Lung (tissue), 12 donors: Measurements from ENCODE around the gene TMEM178B. TPM values are rescaled to one million over a fixed set of nuclear protein-coding genes. Genes with fewer than 3 reads are reported as not detected.

Experiments used
- ATAC-seq: fragments of 200-7000 bp; cut with Tn5 transposase; one replicate; pipeline ENCODE4 v1.9.1; 2020; ENCODE audit warnings: moderate number of reproducible peaks; ENCODE audit not compliant: insufficient read depth, low FRiP score
- DNase-seq, 3 donors: peaks; one replicate each; pipeline ENCODE4 v3.0.0-alpha.2; 2013 to 2017
- H3K27ac ChIP-seq, 2 donors: one replicate each; pipeline ENCODE4 v1.5.1; 2013; ENCODE audit warnings: mild to moderate bottlenecking in 2 of 2, moderate library complexity in 2 of 2, control low read depth in 1 of 2, inconsistent platforms in 1 of 2, low read depth in 1 of 2, low read length in 1 of 2
- H3K27me3 ChIP-seq, 3 donors: one replicate each; pipeline ENCODE4 v1.5.1; 2013; ENCODE audit warnings: low read length in 2 of 3; ENCODE audit not compliant: control insufficient read depth in 3 of 3, insufficient read depth in 3 of 3
- H3K36me3 ChIP-seq, 4 donors: one replicate each; pipeline ENCODE4 v1.5.1; 2013; ENCODE audit warnings: low read length in 4 of 4, mild to moderate bottlenecking in 1 of 4, moderate library complexity in 1 of 4; ENCODE audit not compliant: control insufficient read depth in 4 of 4, insufficient read depth in 4 of 4
- H3K4me1 ChIP-seq, 5 donors: one replicate each; pipeline ENCODE4 v1.5.1; 2013; ENCODE audit warnings: low read length in 5 of 5, mild to moderate bottlenecking in 2 of 5, moderate library complexity in 1 of 5; ENCODE audit not compliant: control insufficient read depth in 5 of 5, insufficient read depth in 5 of 5
- H3K4me3 ChIP-seq: one replicate; pipeline ENCODE4 v1.5.1; 2013; ENCODE audit warnings: mild to moderate bottlenecking, control low read depth, moderate library complexity
- H3K9ac ChIP-seq, 2 donors: one replicate each; pipeline ENCODE4 v1.5.1; 2013; ENCODE audit warnings: low read length in 2 of 2, control low read depth in 1 of 2; ENCODE audit not compliant: insufficient read depth in 1 of 2
- H3K9me3 ChIP-seq, 4 donors: one replicate each; pipeline ENCODE4 v1.5.1; 2013; ENCODE audit warnings: low read length in 3 of 4, mild to moderate bottlenecking in 1 of 4, moderate library complexity in 1 of 4; ENCODE audit not compliant: control insufficient read depth in 4 of 4, insufficient read depth in 3 of 4
- WGBS, 2 donors: extraction: QIAGEN DNeasy Blood & Tissue Kit; methylation state at CpG; one replicate each; pipeline ENCODE4 v1.1.7; 2013; 5-methylcytosine and 5-hydroxymethylcytosine counted together
- polyA plus RNA-seq, 2 donors: library from polyadenylated mRNA; stranded (reverse); fragments of 200-250 nt; gene quantifications; one replicate each; pipeline ENCODE4 v1.2.1, GENCODE V29; 2013
- total RNA-seq, 2 donors: library from RNA; depleted of rRNA in 1 of 2; stranded (reverse); fragments of >200 nt in 1 of 2; gene quantifications; one replicate each; pipeline ENCODE4 v1.2.1, GENCODE V29; 2014 to 2021
- TF ChIP-seq, protein P1 (sequence below): IDR thresholded peaks from 2 replicates; pipeline ENCODE4 v1.5.1; 2012; ENCODE audit warnings: mild to moderate bottlenecking; ENCODE audit errors: control extremely low read depth, extremely low read depth
- donor health status: control.
- donor health status: control.
- donor health status: Bipolar disorder and iron deficiency.
- donor health status: healthy.
- donor health status: DM: yes; HTN: yes; CAD: no.

TMEM178B gene
- total and polyA plus RNA-seq, 4 donors: 0.04 to 2.4 (median 0.48) TPM

DNA sequence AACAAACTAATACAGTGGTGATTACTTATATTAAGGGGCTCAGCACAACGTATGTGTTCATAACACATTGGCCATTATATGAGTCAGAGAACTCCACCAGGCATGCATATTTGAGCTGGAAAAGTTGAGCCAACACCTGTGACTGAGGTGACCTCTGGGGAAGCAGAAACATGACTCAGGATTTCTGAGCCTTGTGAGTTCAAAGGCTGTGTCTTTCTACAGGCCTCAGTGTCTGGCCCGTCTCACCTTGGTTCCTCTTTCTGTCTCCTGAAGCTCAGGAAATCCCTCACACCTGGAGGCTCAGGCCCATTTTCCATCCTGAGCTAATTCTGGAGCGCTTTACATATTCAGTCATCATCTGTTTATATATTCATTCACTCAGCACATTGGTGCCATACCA lies 246.4 kb downstream of the TMEM178B start:
- WGBS, 2 donors: 83 to 86% methylated on average over 3 of the region's 3 CpGs
- DNase-seq: no peak
- Histone ChIP-seq H3K9me3 (peaks cover 0 to 4% (median 0%) of the 10 kb centered on the region in 4 donors), H3K4me3 (no peak overlapping the region), H3K27me3 (peaks cover 0 to under 1% (median 0%) of the 10 kb centered on the region in 3 donors), H3K27ac (no peak overlapping the region), H3K4me1 (no peaks in the 10 kb centered on the region), H3K9ac (no peak overlapping the region), H3K36me3 (no peaks in the 10 kb centered on the region)
- ATAC-seq: no peak
- TF ChIP-seq, protein P1, sequence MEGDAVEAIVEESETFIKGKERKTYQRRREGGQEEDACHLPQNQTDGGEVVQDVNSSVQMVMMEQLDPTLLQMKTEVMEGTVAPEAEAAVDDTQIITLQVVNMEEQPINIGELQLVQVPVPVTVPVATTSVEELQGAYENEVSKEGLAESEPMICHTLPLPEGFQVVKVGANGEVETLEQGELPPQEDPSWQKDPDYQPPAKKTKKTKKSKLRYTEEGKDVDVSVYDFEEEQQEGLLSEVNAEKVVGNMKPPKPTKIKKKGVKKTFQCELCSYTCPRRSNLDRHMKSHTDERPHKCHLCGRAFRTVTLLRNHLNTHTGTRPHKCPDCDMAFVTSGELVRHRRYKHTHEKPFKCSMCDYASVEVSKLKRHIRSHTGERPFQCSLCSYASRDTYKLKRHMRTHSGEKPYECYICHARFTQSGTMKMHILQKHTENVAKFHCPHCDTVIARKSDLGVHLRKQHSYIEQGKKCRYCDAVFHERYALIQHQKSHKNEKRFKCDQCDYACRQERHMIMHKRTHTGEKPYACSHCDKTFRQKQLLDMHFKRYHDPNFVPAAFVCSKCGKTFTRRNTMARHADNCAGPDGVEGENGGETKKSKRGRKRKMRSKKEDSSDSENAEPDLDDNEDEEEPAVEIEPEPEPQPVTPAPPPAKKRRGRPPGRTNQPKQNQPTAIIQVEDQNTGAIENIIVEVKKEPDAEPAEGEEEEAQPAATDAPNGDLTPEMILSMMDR: no peak

DNA sequence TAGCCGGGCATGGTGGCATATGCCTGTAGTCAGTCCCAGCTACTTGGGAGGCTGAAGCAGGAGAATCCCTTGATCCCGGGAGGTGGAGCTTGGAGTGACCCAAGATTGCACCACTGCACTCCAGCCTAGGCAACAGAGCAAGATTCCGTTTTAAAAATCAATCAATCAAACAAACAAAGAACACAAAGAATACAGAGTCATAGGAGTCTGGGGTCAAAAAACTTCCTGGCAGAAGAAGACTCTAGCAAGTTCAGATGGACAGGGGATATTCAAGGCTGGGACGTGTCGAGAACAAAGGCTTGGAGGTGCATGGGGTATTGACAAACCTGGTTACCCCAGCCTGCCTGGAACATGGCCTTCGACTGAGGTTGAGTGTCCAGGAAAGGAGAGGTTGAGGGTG lies 248.5 kb downstream of the TMEM178B start:
- ATAC-seq (no peak), DNase-seq (no peak)
- WGBS, 2 donors: 88 to 90% methylated on average over 6 of the region's 6 CpGs

DNA sequence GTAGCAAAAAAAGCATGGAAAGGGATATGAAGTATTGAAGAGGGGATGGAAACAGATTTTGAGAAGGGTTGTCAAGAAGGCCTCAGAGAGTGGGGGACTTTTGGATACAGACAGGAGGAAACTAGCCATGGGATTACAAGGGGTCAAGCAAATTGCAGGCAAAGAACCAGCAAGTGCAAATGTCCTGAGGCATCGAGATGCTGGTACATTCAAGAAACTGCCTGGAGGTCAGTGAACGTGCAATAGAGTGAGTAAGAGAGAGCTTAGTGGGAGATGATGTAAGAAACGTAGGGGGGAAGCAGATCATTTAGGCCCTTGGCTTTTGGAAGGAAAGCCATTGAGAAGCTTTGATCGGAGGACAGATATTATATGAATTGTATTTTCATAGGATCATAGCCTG lies 250.0 kb downstream of the TMEM178B start:
- DNase-seq (no peak), ATAC-seq (no peak)
- Histone ChIP-seq H3K27ac (no peak overlapping the region), H3K36me3 (no peaks in the 10 kb centered on the region), H3K4me3 (no peak overlapping the region), H3K4me1 (no peaks in the 10 kb centered on the region), H3K9me3 (peaks cover 0 to 4% (median 0%) of the 10 kb centered on the region in 4 donors), H3K27me3 (peaks cover 0 to 3% (median 0%) of the 10 kb centered on the region in 3 donors), H3K9ac (no peak overlapping the region)
- TF ChIP-seq, protein P1: no peak
- 84 to 87% methylated on average over 4 of the region's 4 CpGs for WGBS, 2 donors

More for the DNA sequence above, 248.5 kb downstream of the TMEM178B start:
- no peak overlapping the region for H3K4me3 ChIP-seq
- H3K36me3 ChIP-seq: no peaks in the 10 kb centered on the region
- peaks cover 0 to 4% (median 0%) of the 10 kb centered on the region in 4 donors for H3K9me3 ChIP-seq
- TF ChIP-seq, protein P1: no peak
- no peaks in the 10 kb centered on the region for H3K4me1 ChIP-seq
- H3K27me3 ChIP-seq: peaks cover 0 to 3% (median 0%) of the 10 kb centered on the region in 3 donors
- no peak overlapping the region for H3K27ac ChIP-seq
- H3K9ac ChIP-seq: no peak overlapping the region

DNA sequence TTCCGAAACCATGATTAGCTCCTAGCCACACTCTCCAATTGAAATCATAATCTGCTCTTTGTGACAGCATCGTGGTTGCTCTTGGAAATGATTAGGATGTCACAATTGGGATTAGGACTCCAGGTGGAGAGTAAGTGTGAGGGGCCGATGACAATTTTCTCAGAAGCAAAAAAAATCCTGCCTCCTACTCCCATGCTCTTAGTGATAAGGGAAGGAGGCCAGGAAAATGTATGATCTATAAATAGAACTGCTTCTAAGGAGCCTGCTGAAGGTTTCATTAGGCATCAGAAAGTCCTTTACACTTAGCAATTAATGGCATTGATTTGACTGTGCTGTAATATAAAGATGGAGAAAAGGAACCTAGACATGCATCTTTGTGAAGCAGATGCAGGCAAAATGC lies 251.0 kb downstream of the TMEM178B start:
- H3K4me1 ChIP-seq: no peaks in the 10 kb centered on the region
- 63 to 71% methylated on average over 3 of the region's 3 CpGs for WGBS, 2 donors
- H3K27ac ChIP-seq: no peak overlapping the region
- peaks cover 0 to 4% (median 0%) of the 10 kb centered on the region in 4 donors for H3K9me3 ChIP-seq
- ATAC-seq (no peak), DNase-seq (no peak)
- TF ChIP-seq, protein P1: no peak
- H3K36me3 ChIP-seq: no peaks in the 10 kb centered on the region
- no peak overlapping the region for H3K9ac ChIP-seq
- H3K4me3 ChIP-seq: no peak overlapping the region
- peaks cover 0 to 3% (median 0%) of the 10 kb centered on the region in 3 donors for H3K27me3 ChIP-seq
